HCT116 (cell line): ENCODE data around the gene CHST11. TPM values are rescaled to one million over a fixed set of nuclear protein-coding genes. Genes with fewer than 3 reads are reported as not detected.

Experiments
- ATAC-seq: fragments of 200-7000 bp; cut with Tn5 transposase; 2 replicates; pipeline ENCODE4 v1.9.1; 2020; ENCODE audit warnings: mild to moderate bottlenecking, moderate library complexity
- BruUV-seq: library from RNA; stranded (reverse); fragments of 400-500 nt; replicated peaks from 2 replicates; lab custom pipeline; 2021; lab: Mats Ljungman, UMichigan
- CTCF ChIA-PET: fragments of 300-600 bp; sonication (Branson Sonifier 250); formaldehyde crosslinking; loops from one replicate; lab custom pipeline; 2021; ENCODE audit warnings: antibody characterized with exemption; lab: Charles Lee
- POLR2A ChIA-PET: fragments of 300-600, 350-600 bp; sonication (Branson Sonifier 250); formaldehyde crosslinking; loops from one replicate; lab custom pipeline; 2021; ENCODE audit warnings: antibody characterized with exemption; lab: Charles Lee
- RAD21 ChIA-PET, 2 experiments: fragments of 300-600 bp; sonication (Branson Sonifier 250); formaldehyde crosslinking; loops; one replicate each; lab custom pipeline; 2023; ENCODE audit warnings: low total read pairs in 2 of 2; ENCODE audit not compliant: uncharacterized antibody in 2 of 2, unreplicated experiment in 2 of 2, low non-redundant PET in 1 of 2; lab: Charles Lee
- DNase-seq: peaks from one replicate; pipeline ENCODE4 v3.0.0-alpha.2; 2010; ENCODE audit warnings: low read depth, low spot score
- H2AFZ ChIP-seq: fragments of 200-600 bp; shearing (Covaris generic), sonication (generic); 2 replicates; pipeline ENCODE4 v1.6.1; 2017; ENCODE audit warnings: low read depth, mixed run types, mixed read lengths, antibody characterized with exemption, low read length; ENCODE audit not compliant: poor library complexity, severe bottlenecking
- H3K27ac ChIP-seq: 2 replicates; pipeline ENCODE4 v1.5.1; 2012; ENCODE audit warnings: low read depth, low read length
- H3K27me3 ChIP-seq: fragments of 200-600 bp; sonication (generic); 2 replicates; pipeline ENCODE4 v1.6.1; 2016; ENCODE audit warnings: mixed run types, low read length, mixed read lengths; ENCODE audit not compliant: insufficient read depth
- H3K36me3 ChIP-seq, 2 experiments: fragments of 200-500 bp in 1 of 2; fragments of 200-600 bp in 1 of 2; sonication (Bioruptor generic) in 1 of 2; sonication (generic) in 1 of 2; 2 replicates each; pipeline versions ENCODE4 v1.5.1 to v1.6.1; 2014 to 2016; ENCODE audit warnings: low read length in 2 of 2, inconsistent platforms in 1 of 2, mixed read lengths in 1 of 2, mixed run types in 1 of 2; ENCODE audit not compliant: insufficient read depth in 2 of 2, control insufficient read depth in 1 of 2
- H3K4me1 ChIP-seq, 2 experiments: fragments of 200-600 bp in 1 of 2; sonication (generic) in 1 of 2; 2 replicates each; pipeline versions ENCODE4 v1.5.1 to v1.6.1; 2012 to 2017; ENCODE audit warnings: low read length in 2 of 2, inconsistent platforms in 1 of 2, mild to moderate bottlenecking in 1 of 2, mixed read lengths in 1 of 2, mixed run types in 1 of 2, moderate library complexity in 1 of 2; ENCODE audit not compliant: insufficient read depth in 2 of 2, control insufficient read depth in 1 of 2
- H3K4me2 ChIP-seq: fragments of 200-600 bp; sonication (generic); 2 replicates; pipeline ENCODE4 v1.6.1; 2017; ENCODE audit warnings: mixed run types, low read length, mixed read lengths
- H3K4me3 ChIP-seq, 2 experiments: fragments of 200-600 bp in 1 of 2; sonication (generic) in 1 of 2; replicated peaks in 1 of 2; 2 replicates each; pipeline ENCODE4 v1.5.1; 2011 to 2016; ENCODE audit warnings: low read length in 2 of 2, control low read depth in 1 of 2, low read depth in 1 of 2, mild to moderate bottlenecking in 1 of 2, mixed read lengths in 1 of 2, mixed run types in 1 of 2
- H3K79me2 ChIP-seq: fragments of 200-600 bp; sonication (generic); 2 replicates; pipeline ENCODE4 v1.6.1; 2017; ENCODE audit warnings: mild to moderate bottlenecking, mixed run types, low read length, moderate library complexity, mixed read lengths; ENCODE audit not compliant: insufficient read depth
- H3K9ac ChIP-seq: fragments of 200-600 bp; sonication (generic); 2 replicates; pipeline ENCODE4 v1.6.1; 2016; ENCODE audit warnings: low read length, mixed read lengths
- H3K9me2 ChIP-seq: fragments of 200-600 bp; sonication (generic), shearing (Covaris generic); 2 replicates; pipeline ENCODE4 v1.6.1; 2017; ENCODE audit warnings: mixed run types, mild to moderate bottlenecking, moderate library complexity; ENCODE audit not compliant: insufficient read depth
- H3K9me3 ChIP-seq, 2 experiments: fragments of 200-500 bp in 1 of 2; fragments of 200-600 bp in 1 of 2; sonication (Bioruptor generic) in 1 of 2; sonication (generic) in 1 of 2; 2 replicates each; pipeline ENCODE4 v1.6.1; 2014 to 2017; ENCODE audit warnings: low read length in 2 of 2, mixed read lengths in 2 of 2, inconsistent platforms in 1 of 2, low read depth in 1 of 2, mild to moderate bottlenecking in 1 of 2, mixed run types in 1 of 2, moderate library complexity in 1 of 2; ENCODE audit not compliant: control insufficient read depth in 1 of 2, insufficient read depth in 1 of 2
- H4K20me1 ChIP-seq: fragments of 200-600 bp; sonication (generic), shearing (Covaris generic); 2 replicates; pipeline ENCODE4 v1.6.1; 2017; ENCODE audit warnings: mixed run types, mild to moderate bottlenecking, moderate library complexity; ENCODE audit not compliant: insufficient read depth
- CEBPB ChIP-seq: IDR thresholded peaks from 2 replicates; pipeline ENCODE4 v1.6.1; 2012; ENCODE audit warnings: low read depth
- EZH2 ChIP-seq: fragments of 200-600 bp; sonication (generic); IDR thresholded peaks from 2 replicates; pipeline ENCODE4 v1.6.1; 2017; ENCODE audit warnings: antibody characterized with exemption, mixed run types
- EZH2phosphoT487 ChIP-seq: fragments of 200-600 bp; IDR thresholded peaks from 2 replicates; pipeline ENCODE4 v1.6.1; 2018; ENCODE audit warnings: antibody characterized with exemption, borderline replicate concordance
- JUND ChIP-seq: IDR thresholded peaks from 2 replicates; pipeline ENCODE4 v1.6.1; 2012
- POLR2A ChIP-seq: IDR thresholded peaks from 2 replicates; pipeline ENCODE4 v1.7.0; 2011; ENCODE audit warnings: borderline replicate concordance; ENCODE audit not compliant: insufficient read depth, insufficient read length; ENCODE audit errors: extremely low read depth
- SP1 ChIP-seq: IDR thresholded peaks from 2 replicates; pipeline ENCODE4 v1.6.1; 2012; ENCODE audit warnings: low read depth
- SRF ChIP-seq: IDR thresholded peaks from 2 replicates; pipeline ENCODE4 v1.6.1; 2012; ENCODE audit warnings: low read depth
- TCF7L2 ChIP-seq: IDR thresholded peaks from 2 replicates; pipeline ENCODE4 v1.7.0; 2011; ENCODE audit warnings: borderline replicate concordance, inconsistent platforms; ENCODE audit not compliant: insufficient read depth, insufficient read length; ENCODE audit errors: extremely low read depth
- intact Hi-C: fragments of 100-400 bp; cut with micrococcal nuclease; formaldehyde crosslinking; loops from 2 replicates; pipeline ENCODE4 v1.10.0; 2022
- total RNA-seq: library from RNA; stranded (reverse); gene quantifications from one replicate; pipeline ENCODE4 v1.2.1, GENCODE V29; 2021; ENCODE audit not compliant: unreplicated experiment
- TF ChIP-seq, protein P1 (sequence below): IDR thresholded peaks from 2 replicates; pipeline ENCODE4 v1.6.1; 2011; ENCODE audit warnings: mild to moderate bottlenecking, low read length, moderate library complexity; ENCODE audit not compliant: insufficient replicate concordance; ENCODE audit errors: extremely low read depth
- TF ChIP-seq, protein P2 (sequence below): IDR thresholded peaks from 2 replicates; pipeline ENCODE4 v1.6.1; 2012
- TF ChIP-seq, protein P3 (sequence below): IDR thresholded peaks from 2 replicates; pipeline ENCODE4 v1.6.1; 2012

Gene CHST11
- total RNA-seq, 1 experiment from 2014 or later, result 10.1 TPM

DNA sequence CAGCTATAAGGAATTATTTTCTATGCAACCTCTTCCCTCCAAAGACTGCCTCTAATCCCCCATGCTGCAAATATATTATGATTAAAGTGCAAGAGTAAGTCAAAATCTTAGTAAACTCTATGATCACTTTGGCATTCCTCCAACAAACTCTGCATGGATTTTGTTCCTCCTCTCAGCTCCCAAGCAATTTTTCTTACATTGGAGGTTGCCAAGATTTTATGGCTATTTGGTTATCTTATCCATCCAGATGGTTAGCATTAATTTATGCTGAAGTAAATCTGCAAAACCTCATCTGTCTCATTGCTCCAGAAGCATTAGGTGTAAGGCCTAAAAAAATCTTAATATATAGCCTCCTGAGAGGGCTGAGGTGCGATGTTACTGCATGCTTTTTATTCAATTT lies 228.1 kb downstream of the CHST11 start (continued):
- TF ChIP-seq, protein P1, sequence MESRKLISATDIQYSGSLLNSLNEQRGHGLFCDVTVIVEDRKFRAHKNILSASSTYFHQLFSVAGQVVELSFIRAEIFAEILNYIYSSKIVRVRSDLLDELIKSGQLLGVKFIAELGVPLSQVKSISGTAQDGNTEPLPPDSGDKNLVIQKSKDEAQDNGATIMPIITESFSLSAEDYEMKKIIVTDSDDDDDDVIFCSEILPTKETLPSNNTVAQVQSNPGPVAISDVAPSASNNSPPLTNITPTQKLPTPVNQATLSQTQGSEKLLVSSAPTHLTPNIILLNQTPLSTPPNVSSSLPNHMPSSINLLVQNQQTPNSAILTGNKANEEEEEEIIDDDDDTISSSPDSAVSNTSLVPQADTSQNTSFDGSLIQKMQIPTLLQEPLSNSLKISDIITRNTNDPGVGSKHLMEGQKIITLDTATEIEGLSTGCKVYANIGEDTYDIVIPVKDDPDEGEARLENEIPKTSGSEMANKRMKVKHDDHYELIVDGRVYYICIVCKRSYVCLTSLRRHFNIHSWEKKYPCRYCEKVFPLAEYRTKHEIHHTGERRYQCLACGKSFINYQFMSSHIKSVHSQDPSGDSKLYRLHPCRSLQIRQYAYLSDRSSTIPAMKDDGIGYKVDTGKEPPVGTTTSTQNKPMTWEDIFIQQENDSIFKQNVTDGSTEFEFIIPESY, result no peak
- TF ChIP-seq POLR2A (no peak), SP1 (no peak), TCF7L2 (no peak), JUND (no peak), CEBPB (no peak), EZH2phosphoT487 (no peak)

DNA sequence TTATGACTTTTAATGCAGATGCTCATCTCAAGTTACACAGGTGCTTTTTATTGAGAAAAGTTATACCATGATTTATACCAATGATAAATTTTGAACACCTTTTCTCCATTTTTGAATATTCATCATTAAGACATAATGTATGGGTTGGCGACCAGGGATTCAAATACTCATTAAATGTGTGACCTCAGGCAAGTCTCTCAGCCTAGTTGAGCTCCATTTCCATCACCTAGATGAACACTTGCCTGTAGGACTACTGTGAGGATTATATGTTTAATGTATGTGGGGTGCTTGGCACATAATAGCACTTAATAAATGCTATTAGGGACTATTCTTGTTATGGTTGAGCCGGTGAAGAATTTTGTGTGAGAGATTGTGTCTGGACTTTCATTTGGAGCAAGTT lies 228.6 kb downstream of the CHST11 start:
- CTCF ChIA-PET, result interaction anchor here (0.7 kb wide), 1 partner anchor 18 kb away, joined by 4 read pairs; no protein-coding TSS in a partner anchor
- H3K27me3 ChIP-seq, result no peaks in the 10 kb centered on the region
- H3K27ac ChIP-seq, result no peak overlapping the region

More for the DNA sequence above, 228.6 kb downstream of the CHST11 start:
- H4K20me1 ChIP-seq, result no peaks in the 10 kb centered on the region
- peaks cover 3 to 11% of the 10 kb centered on the region in 2 experiments; a peak in 2 of 4 replicates for H3K4me1 ChIP-seq
- no peaks in the 10 kb centered on the region for H3K9me3 ChIP-seq
- H3K9me2 ChIP-seq, result no peaks in the 10 kb centered on the region
- TF ChIP-seq EZH2 (no peak), SRF (no peak)
- TF ChIP-seq, protein P2, sequence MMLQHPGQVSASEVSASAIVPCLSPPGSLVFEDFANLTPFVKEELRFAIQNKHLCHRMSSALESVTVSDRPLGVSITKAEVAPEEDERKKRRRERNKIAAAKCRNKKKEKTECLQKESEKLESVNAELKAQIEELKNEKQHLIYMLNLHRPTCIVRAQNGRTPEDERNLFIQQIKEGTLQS, result no peak
- TF ChIP-seq, protein P3, sequence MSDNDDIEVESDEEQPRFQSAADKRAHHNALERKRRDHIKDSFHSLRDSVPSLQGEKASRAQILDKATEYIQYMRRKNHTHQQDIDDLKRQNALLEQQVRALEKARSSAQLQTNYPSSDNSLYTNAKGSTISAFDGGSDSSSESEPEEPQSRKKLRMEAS, result no peak
- no peak overlapping the region for H3K4me2 ChIP-seq
- H2AFZ ChIP-seq, result no peak overlapping the region
- no peak overlapping the region for H3K9ac ChIP-seq
- ChIA-PET RAD21 (no interaction called here), POLR2A (no interaction called here)
- no peaks in the 10 kb centered on the region for H3K79me2 ChIP-seq
- H3K36me3 ChIP-seq, result no peaks in the 10 kb centered on the region
- no TSS peak for BruUV-seq
- no peak overlapping the region for H3K4me3 ChIP-seq
- intact Hi-C loops, result no loop called here
- no peak for DNase-seq
- ATAC-seq, result no peak
